ENCODE results near the gene RNF135.

DNA sequence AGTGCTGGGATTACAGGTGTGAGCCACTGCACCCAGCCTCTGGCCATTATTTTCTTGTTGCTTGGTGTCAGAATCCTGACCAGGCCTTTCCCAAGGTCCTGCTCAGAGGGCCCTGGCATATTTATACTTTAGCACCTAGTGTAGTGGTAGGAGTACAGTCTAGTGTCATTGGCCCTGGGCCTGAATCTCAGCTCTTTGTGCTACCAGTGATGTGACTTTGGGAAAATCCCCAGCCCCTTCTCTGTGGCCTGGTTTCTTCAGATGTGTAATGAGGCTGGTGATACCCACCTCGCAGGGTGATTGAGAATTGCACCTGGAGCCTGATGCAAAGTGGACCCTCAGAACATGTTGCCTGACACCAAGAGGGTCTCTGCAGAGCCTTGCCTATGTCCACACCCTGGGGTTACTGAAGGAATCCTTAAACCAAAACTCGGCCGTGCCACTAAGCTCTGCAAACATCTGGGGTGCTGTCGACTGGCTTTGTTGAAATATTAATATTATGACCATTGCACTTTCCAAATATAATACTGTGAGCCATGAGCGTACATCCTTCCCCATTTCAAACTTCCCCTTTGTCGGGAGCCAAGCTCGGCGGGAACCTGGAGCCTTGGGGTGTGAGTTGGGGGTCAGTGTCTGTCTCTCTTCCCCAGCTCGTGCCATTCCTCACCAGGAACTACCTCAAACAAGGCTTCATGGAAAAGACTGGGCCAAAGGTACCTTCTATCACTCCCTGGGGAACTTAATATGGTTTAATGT lies 18.0 kb upstream of the RNF135 start:
- TF ChIP-seq, protein P1, sequence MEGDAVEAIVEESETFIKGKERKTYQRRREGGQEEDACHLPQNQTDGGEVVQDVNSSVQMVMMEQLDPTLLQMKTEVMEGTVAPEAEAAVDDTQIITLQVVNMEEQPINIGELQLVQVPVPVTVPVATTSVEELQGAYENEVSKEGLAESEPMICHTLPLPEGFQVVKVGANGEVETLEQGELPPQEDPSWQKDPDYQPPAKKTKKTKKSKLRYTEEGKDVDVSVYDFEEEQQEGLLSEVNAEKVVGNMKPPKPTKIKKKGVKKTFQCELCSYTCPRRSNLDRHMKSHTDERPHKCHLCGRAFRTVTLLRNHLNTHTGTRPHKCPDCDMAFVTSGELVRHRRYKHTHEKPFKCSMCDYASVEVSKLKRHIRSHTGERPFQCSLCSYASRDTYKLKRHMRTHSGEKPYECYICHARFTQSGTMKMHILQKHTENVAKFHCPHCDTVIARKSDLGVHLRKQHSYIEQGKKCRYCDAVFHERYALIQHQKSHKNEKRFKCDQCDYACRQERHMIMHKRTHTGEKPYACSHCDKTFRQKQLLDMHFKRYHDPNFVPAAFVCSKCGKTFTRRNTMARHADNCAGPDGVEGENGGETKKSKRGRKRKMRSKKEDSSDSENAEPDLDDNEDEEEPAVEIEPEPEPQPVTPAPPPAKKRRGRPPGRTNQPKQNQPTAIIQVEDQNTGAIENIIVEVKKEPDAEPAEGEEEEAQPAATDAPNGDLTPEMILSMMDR (conservative IDR thresholded peaks at IDR 0.05; ENCODE audit: low read length): no peak
- no peak for TF ChIP-seq EZH2phosphoT487 (IDR thresholded peaks at IDR 0.05; ENCODE audit: borderline replicate concordance, low read depth, low read length)

Data from OCI-LY7 (cell line).